GM12878 (cell line): ENCODE results near the gene CHST8. TPM values are rescaled to one million over a fixed set of nuclear protein-coding genes. Genes with fewer than 3 reads are reported as not detected.

Experiments used
- ETV6 ChIP-seq, 2 experiments: fragments of 450-650 bp in 1 of 2; IDR thresholded peaks in 1 of 2; conservative IDR thresholded peaks in 1 of 2; 2 replicates each; pipeline ENCODE4 v1.6.1; 2014; ENCODE audit warnings: antibody characterized with exemption in 1 of 2, borderline replicate concordance in 1 of 2, low read depth in 1 of 2, mild to moderate bottlenecking in 1 of 2, moderate library complexity in 1 of 2
- IRF4 ChIP-seq: IDR thresholded peaks from 2 replicates; pipeline ENCODE4 v1.6.1; 2011; ENCODE audit warnings: low read depth, low read length
- SREBF1 ChIP-seq: IDR thresholded peaks from 2 replicates; pipeline ENCODE4 v1.6.1; 2012; ENCODE audit warnings: mild to moderate bottlenecking, low read length
- polyA plus RNA-seq, 11 experiments: library from polyadenylated mRNA; depleted of rRNA in 4 of 11; unstranded in 6 of 11; stranded (reverse) in 5 of 11; fragments of >200 nt; fragmentation: Nextera tagmentation in 4 of 11; fragmentation: Illumina TruSeq in 1 of 11; extraction: Ambion mirVana in 4 of 11; extraction: Trizol in 1 of 11; gene quantifications; 1 replicate in 1 of 11; 2 replicates in 10 of 11; pipeline versions ENCODE4 v1.2.1 to v1.2.3, GENCODE V29; 2011 to 2016; ENCODE audit warnings: inconsistent platforms in 2 of 11, missing spikeins in 2 of 11, low read depth in 1 of 11
- total RNA-seq, 4 experiments: library from RNA; depleted of rRNA in 3 of 4; stranded (reverse); fragments of >200 nt in 3 of 4; fragmentation: Illumina TruSeq in 1 of 4; extraction: Trizol in 1 of 4; gene quantifications; 2 replicates each; pipeline versions ENCODE4 v1.2.1 to v1.2.3, GENCODE V29; 2013 to 2021
- TF ChIP-seq, protein P1 (sequence below): fragments of 150-350 bp; IDR thresholded peaks from 2 replicates; pipeline ENCODE4 v1.6.1; 2016; ENCODE audit warnings: low read depth, low read length
- TF ChIP-seq, protein P2 (sequence below): fragments of 450-650 bp; formaldehyde crosslinking; IDR thresholded peaks from 2 replicates; pipeline ENCODE4 v1.4.0; 2020; ENCODE audit warnings: mild to moderate bottlenecking, moderate library complexity
- TF ChIP-seq, protein P3 (sequence below): fragments of 450-650 bp; IDR thresholded peaks from 2 replicates; pipeline ENCODE4 v1.6.1; 2017; ENCODE audit warnings: low read depth, mild to moderate bottlenecking, moderate library complexity

Gene CHST8
- total and polyA plus RNA-seq, 10 of the 15 experiments (the other 5 are each of a cell fraction or from before 2014, with no cell fraction given), result 0.06 TPM; not detected in 9

DNA sequence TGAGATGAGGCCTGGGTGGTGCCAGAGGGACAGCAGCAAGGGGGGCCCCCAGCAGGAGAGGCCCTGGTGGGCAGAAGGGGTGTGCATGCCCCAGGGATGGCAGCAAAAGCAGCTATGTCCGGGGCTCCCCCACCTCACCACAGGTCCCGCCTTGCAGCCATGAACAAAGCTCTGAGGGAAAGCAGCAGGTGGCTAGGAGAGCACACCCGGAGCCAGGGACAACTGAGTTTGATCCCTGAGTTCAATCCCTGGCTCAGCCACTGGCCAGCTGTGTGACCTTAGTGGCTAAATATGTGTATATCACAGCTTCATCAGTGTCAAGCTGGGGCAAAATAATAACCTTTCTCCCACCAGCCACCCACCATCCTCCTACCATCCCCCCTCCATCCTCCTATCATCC is 127.3 kb downstream of the CHST8 start (continued):
- TF ChIP-seq SREBF1 (no peak), IRF4 (no peak), ETV6 (conservative IDR thresholded peaks at IDR 0.05 in 1 of 2, IDR thresholded peaks at IDR 0.05 in 1 of 2; ENCODE audit: borderline replicate concordance in 1 of 2, low read depth in 1 of 2) (no peak)
- TF ChIP-seq, protein P1, sequence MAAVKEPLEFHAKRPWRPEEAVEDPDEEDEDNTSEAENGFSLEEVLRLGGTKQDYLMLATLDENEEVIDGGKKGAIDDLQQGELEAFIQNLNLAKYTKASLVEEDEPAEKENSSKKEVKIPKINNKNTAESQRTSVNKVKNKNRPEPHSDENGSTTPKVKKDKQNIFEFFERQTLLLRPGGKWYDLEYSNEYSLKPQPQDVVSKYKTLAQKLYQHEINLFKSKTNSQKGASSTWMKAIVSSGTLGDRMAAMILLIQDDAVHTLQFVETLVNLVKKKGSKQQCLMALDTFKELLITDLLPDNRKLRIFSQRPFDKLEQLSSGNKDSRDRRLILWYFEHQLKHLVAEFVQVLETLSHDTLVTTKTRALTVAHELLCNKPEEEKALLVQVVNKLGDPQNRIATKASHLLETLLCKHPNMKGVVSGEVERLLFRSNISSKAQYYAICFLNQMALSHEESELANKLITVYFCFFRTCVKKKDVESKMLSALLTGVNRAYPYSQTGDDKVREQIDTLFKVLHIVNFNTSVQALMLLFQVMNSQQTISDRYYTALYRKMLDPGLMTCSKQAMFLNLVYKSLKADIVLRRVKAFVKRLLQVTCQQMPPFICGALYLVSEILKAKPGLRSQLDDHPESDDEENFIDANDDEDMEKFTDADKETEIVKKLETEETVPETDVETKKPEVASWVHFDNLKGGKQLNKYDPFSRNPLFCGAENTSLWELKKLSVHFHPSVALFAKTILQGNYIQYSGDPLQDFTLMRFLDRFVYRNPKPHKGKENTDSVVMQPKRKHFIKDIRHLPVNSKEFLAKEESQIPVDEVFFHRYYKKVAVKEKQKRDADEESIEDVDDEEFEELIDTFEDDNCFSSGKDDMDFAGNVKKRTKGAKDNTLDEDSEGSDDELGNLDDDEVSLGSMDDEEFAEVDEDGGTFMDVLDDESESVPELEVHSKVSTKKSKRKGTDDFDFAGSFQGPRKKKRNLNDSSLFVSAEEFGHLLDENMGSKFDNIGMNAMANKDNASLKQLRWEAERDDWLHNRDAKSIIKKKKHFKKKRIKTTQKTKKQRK, result no peak
- TF ChIP-seq, protein P2, sequence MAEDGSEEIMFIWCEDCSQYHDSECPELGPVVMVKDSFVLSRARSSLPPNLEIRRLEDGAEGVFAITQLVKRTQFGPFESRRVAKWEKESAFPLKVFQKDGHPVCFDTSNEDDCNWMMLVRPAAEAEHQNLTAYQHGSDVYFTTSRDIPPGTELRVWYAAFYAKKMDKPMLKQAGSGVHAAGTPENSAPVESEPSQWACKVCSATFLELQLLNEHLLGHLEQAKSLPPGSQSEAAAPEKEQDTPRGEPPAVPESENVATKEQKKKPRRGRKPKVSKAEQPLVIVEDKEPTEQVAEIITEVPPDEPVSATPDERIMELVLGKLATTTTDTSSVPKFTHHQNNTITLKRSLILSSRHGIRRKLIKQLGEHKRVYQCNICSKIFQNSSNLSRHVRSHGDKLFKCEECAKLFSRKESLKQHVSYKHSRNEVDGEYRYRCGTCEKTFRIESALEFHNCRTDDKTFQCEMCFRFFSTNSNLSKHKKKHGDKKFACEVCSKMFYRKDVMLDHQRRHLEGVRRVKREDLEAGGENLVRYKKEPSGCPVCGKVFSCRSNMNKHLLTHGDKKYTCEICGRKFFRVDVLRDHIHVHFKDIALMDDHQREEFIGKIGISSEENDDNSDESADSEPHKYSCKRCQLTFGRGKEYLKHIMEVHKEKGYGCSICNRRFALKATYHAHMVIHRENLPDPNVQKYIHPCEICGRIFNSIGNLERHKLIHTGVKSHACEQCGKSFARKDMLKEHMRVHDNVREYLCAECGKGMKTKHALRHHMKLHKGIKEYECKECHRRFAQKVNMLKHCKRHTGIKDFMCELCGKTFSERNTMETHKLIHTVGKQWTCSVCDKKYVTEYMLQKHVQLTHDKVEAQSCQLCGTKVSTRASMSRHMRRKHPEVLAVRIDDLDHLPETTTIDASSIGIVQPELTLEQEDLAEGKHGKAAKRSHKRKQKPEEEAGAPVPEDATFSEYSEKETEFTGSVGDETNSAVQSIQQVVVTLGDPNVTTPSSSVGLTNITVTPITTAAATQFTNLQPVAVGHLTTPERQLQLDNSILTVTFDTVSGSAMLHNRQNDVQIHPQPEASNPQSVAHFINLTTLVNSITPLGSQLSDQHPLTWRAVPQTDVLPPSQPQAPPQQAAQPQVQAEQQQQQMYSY (CRISPR knock-in tag), result no peak
- TF ChIP-seq, protein P3, sequence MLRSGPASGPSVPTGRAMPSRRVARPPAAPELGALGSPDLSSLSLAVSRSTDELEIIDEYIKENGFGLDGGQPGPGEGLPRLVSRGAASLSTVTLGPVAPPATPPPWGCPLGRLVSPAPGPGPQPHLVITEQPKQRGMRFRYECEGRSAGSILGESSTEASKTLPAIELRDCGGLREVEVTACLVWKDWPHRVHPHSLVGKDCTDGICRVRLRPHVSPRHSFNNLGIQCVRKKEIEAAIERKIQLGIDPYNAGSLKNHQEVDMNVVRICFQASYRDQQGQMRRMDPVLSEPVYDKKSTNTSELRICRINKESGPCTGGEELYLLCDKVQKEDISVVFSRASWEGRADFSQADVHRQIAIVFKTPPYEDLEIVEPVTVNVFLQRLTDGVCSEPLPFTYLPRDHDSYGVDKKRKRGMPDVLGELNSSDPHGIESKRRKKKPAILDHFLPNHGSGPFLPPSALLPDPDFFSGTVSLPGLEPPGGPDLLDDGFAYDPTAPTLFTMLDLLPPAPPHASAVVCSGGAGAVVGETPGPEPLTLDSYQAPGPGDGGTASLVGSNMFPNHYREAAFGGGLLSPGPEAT, result no peak
